HG03442 (cell line): Measurements from ENCODE around the gene ERICH6B.

Experiments used
- ATAC-seq: cut with Tn5 transposase; IDR thresholded peaks from one replicate; pipeline ENCODE4 v1.9.1; 2021; ENCODE audit warnings: mild to moderate bottlenecking, moderate library complexity; ENCODE audit not compliant: unreplicated experiment

Gene ERICH6B

DNA sequence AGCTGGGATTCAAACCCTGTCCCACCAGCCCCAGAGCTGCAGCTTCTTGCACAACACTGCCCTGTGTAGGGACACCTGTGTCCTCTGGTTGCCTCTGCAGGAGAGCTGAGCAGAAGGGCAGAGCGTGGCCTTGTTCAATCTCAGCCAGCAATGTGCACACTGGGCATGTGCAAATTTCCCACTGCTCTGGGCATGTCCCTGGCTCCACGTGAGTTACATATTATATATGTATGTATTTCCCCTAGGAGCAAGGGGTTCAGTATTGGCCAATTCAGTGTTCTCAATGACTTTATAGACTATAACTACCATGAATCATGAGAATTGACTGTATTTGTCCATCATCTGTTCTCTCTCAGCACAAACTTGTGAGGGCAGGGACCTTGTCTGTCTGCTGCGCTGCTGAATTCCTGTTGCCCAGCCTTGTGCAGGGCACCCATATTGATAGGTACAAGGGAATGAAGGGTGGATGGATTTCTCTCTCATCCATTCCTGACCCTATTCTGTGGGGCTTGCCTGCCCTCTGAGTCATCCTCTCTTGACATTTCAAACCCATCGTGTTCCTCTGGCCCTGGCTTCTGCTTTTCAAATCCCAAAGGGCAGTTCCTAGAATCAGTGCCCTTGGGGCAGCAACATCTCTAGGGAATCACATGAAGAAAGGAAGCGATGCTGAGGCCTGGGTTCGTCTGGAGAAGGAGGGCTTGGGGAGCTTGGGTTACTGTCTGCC, 69.7 kb downstream of the ERICH6B start:
- no peak for ATAC-seq

DNA sequence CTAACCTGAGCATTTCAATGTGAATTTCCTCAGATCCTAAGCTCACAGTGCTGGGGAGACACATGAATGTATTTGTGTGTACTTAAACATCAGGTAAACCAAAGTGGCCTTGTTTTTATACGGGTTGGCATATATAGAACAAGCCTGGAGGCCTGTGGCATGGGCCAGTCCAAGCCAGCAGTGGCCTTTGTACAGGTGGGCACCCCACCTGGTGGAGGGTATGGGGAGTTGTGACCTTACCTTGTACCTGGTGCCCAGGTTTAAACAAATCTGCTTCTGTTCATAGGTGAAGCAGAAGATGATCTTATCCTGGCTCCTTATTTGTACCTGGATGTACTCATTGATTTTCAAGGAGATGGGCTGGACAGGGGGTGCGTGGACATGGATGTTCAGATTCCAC, 71.0 kb downstream of the ERICH6B start:
- ATAC-seq, result no peak

DNA sequence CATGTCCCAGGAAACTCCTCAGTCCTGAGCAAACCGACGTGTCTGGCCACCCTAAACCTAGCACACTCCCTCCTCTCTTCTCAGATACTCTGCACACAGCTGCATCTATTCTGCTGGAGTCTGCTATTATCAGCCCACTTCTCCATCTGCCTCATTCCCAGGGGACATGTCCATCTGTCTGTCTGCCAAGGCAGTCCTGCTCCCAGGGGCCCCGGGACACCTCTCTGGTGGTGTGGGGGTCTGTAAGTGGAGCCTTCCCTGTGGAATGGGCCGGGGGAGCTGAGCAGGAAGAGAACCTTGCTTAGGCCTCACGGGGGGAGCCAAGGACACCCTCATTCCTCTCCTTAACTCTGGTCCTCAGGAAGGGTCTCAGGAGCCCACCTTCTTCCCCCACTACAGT, 72.7 kb downstream of the ERICH6B start:
- ATAC-seq, result no peak

DNA sequence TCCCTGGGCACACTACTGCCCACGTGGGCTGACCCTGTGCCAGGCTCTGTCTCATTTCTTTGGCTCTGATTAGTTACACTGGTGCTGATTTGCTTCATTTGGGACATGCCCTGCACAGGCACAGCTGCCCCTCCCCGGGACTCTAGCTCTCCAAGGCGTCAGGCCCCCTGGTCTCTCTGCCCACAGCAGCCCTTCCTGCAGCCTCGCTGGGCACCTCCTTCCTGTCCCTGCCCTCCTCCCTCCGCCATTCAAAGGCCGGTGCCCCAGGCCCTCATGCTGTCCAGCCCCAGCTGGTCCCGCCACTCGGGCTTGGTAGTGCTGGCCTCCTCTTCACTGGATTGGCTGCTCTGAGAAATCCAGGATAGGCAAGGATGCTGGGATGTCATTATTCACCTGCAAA, 73.1 kb downstream of the ERICH6B start:
- no peak for ATAC-seq

DNA sequence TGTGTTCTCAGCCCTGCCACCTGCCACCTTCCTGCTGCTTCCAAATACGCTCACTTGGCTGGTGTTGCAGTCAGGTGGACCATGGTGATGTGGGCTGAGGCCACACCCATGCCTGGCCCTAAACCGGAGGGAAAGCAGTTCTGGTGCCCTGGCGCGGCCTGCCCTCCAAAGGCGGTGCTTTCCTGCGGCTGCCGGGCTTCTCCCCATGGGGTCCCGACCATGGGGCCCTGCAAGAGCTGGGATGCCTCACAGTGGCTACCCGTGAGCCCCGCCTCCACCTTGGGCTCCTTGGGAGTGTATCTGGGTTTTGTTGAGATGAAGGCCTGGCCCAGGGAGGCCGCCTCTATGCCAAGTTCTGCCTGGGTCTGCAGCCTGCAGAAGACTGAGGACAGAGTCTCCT, 73.7 kb downstream of the ERICH6B start:
- no peak for ATAC-seq

DNA sequence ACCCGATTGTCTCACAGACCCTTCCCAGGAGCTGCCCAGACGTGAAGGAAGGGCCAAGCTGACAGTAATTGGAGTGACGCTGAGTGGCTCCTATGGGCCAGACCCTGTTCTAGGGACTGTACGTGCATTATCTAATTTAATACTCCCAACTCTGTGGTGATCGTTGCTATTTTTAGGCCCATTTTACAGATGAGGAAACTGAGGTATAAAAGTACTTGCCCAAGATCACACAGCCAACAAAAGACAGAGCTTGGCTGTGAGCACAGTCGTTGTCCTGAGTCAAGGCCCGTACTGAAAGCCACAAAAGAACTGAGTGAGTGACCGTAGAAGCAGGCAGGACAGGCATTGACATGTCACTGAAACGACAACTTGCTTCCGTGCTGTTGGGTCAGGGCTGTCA, 74.7 kb downstream of the ERICH6B start:
- no peak for ATAC-seq

DNA sequence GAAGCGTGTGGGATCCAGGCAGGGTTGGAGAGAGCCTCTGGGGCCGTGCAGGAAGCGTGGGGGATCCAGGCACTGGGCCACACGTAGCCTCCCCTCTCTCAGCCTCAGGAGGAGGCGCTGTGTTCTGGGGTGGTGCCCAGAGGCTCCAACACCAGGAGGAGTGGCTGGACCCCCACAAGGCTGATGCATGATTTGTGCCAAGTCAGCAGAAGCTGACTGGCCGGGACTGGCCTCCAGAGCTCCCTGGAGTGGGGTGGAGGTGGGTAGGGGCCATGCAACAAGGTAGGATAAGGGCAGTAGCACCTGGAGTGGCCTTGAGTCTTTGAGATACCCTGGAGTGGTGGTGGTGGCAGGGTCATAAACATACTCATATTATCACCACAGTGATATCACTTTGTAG, 75.3 kb downstream of the ERICH6B start:
- ATAC-seq, result no peak

DNA sequence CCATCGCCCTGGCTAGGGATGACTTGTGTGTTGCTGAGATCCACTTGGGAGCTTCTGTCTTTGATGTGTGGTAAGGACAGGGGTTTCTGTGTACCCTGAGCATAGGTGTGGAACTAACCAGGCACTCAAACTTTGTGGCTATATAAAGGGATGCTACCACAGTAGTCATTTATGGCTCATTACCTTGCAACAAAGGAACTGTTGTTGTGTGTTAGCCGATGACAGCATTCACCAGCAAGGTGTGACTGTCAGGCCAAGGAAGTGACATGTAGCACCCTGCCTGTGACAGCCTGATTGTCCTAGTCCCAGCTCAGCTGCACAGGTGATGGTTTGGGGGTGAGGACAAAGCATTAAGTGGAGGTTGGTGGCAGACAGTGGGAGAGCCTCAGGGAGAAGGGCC, 77.2 kb downstream of the ERICH6B start:
- ATAC-seq, result no peak

DNA sequence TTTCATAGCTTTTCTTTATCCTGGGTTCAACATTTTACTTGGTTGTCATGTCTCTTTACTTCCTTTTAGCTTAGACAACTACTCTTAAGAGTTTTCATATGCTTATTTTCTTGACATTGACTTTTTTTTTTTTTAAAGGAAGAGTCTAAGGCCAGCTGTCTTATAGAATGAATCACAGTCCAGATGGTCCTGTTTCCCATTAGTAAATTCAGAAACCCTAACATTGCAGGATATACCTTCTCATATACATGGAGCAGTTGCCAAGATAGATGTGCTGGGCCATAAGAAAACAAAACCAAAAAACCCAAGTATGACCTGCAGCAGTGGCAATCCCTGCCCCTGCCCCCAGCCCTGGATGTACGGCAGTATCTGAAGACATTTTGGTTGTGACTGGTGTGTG, 78.0 kb downstream of the ERICH6B start:
- ATAC-seq, result no peak

DNA sequence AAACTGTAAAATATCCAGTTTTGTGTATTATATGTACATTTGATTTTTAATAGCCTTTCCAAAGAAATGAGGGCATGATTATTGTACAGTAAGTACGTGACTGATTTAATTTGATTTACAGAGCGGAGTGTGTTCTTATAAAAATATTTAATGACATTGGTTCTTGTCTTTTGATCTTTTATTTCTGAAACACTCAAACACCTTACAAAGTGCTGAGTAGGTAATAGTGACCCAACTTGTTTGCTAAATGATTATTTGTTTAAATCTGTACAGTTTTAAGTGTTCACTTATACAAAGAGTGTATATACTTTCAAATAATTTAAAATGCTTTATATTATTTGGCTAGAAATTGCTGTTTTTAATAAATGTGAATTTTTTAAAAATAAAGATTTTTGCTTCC, 79.3 kb downstream of the ERICH6B start:
- no peak for ATAC-seq

DNA sequence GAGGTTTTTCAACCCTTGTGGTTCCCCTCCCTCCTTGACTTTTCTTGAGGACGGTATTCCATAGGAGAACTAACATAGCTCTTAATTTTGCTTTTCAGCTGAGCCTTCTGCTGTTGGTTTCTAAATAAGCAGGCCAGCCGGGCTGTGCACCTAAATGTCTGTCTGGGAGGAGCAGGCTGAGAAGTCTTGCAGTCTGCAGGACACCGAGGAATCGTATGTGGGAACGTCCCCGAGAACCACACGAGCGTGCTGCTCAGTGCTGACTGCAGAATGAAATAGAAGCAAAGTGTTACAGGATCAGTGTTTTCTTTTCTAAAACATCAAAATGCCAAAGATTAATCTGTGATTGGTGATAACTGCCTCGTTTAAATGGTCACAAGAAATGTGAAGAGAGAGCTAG, 80.9 kb downstream of the ERICH6B start:
- no peak for ATAC-seq

DNA sequence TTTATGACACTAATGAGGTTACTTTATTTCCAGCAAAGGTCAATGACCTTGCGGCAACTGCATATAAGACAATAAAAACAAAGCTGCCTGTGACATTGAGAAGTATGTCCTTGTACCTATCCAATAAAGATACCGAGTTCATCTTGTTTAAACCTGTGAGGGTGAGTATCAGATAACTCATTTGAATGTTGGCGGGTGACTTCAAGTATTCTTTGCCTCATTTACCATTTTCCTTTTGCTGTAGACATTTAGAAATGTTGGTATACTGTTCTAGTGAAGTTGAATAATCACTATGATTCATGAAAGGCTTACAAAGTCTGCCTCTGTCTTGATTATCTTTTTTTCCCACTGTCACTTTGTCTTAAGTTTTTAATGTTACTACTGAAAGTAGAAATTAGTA, 85.8 kb downstream of the ERICH6B start:
- no peak for ATAC-seq

DNA sequence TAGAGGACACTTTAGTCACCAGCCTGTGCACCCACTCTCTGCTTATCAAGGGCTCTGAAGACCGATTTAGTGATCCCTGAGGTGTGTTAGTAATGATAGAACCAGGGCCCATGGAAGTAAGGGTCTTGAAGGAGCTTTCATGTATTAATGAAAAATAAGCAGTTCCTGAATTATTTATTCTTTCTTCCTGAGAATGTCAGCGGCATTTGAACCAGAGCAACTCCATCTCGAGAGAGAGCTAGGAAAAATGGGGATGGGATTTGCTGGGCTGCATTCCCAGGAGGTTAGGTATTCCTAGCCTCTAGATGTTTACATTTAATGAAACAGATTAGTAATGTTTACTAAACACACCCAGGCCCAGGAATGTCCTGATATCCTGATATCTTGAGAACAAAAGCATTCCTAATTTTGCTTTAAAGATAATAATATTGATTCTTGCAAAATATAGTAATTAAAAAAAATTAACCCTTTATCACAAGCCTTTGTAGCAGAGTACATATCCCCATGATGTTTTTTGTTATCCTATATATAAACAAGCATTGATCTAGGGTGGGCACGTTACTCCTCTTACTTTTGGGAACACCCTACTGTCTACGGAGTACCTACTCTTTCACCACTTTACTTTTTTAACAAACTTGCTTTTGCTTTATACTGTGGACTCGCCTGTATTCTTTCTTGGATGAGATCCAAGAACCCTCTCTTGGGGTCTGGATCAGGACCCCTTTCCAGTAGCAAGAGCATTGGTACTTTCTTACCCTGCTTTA, 87.7 kb downstream of the ERICH6B start:
- no peak for ATAC-seq

DNA sequence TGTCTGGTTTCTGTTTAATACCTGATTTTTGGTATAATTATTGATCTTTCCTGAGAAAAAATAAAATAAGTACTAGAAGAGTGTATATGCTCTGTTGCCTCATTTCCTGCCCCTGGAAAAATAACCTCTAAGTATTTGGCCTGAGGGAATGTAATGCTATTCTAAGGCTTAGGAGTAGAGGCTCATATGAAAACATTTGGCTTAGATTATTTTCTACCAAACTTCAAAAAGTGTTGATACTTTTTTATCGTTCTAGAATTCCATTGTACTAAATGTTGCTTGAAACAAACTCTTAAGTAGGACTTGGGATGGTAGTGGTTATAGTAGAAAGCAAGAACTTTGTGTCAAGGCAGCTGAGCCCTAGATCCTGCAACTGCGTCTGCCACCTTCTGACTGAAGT, 93.0 kb downstream of the ERICH6B start:
- no peak for ATAC-seq

DNA sequence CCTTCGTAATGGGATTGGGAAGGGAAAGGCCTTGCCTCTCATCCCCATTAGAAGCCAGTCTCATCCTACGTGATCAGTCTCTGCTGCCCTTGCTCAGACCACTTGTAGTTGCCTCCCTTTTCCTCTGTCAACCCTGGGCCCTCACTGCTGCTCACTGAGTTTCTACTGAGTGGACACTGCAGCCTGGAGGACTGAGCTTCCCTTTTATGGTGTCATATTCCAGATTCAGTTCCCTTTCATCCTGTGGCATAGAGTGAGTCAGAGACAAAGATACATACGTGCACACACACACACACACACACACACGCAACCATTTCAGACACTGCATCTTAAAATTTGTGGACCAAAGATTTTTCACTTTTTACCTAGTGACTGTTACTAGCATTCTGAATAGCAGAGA, 94.2 kb downstream of the ERICH6B start:
- ATAC-seq, result no peak

DNA sequence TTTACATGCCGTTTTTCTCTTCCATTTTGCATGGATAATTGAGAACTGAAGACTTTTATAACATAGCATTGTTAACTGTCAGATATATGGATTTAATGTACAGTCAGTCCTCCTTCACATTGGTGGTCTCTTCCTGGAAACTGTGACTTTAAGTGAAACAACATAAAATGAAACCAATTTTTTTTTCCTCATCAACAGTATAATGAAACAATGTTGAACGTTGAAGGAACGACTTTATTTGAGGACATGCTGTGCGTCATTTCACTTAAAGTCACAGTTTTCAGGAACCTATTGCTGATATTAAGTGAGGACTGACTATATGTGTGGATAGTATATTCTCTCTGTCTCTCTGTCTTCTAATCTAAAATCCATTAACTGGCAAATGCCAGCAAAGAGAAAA, 96.0 kb downstream of the ERICH6B start:
- no peak for ATAC-seq

DNA sequence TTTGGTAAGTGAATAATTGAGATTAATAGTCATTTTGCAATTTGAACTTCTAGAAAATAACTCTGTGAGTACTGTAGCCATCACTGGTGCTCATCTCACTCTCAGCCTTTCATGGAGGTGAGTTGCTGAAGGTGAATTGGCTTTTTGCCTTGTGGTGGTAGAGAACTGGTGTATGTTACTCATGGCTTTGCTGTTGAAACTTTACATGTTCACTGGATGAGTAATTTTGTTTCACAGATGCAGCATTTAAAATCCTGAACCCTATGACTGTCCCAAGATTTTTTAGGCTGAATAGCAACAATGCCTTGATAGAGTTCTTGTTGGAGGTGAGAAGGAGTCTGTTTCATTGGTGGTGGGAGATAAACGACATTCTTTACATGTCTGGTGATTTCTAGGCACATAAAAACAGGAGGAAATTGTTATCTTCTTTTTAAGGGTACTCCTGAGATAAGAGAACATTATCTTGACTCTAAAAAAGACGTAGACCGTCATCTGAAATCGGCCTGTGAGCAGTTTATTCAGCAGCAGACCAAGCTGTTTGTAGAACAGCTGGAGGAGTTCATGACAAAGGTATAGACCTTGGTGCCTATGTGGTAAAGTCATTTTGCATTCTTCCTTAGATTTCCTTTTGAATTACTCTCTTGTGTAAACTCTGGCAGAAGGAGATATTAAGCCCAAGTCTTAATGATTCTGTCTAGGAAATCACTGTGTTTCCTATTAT, 96.9 kb downstream of the ERICH6B start:
- ATAC-seq, result no peak

DNA sequence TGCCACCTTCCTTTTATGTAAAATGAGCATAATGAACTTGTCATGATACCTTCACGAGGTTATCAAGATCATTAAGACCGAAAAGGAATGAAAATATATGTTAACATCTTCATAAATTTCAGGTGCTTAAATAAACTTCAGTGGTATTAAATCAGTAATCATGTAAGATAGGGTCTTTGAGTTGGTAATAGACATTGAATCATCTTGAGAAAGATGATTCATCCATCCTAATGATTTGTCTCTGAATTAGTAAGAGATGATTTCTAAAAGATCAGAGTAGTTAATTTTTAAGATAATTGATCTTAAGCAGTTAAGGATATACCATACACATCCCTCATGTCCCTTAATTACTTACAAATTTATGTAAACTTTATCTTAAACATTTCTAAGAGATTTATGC, 98.8 kb downstream of the ERICH6B start:
- no peak for ATAC-seq

DNA sequence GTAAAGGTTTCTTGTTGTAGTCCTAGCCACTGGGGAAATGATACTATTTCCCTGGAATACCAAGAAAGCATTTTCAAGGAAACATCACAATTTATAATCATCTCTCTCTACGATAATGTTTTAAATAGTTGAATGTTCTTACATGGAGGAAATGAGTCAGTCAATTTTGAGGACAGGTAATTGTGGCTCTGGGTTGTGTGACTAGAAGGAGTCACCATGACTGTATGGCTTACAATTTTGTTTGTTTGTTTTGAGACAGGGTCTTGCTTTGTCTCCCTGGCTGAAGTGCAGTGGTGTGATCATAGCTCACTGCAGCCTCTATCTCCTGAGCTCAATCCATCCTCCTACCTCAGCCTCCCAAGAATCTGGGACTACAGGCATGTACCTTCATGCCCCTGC, 103.4 kb downstream of the ERICH6B start:
- no peak for ATAC-seq

DNA sequence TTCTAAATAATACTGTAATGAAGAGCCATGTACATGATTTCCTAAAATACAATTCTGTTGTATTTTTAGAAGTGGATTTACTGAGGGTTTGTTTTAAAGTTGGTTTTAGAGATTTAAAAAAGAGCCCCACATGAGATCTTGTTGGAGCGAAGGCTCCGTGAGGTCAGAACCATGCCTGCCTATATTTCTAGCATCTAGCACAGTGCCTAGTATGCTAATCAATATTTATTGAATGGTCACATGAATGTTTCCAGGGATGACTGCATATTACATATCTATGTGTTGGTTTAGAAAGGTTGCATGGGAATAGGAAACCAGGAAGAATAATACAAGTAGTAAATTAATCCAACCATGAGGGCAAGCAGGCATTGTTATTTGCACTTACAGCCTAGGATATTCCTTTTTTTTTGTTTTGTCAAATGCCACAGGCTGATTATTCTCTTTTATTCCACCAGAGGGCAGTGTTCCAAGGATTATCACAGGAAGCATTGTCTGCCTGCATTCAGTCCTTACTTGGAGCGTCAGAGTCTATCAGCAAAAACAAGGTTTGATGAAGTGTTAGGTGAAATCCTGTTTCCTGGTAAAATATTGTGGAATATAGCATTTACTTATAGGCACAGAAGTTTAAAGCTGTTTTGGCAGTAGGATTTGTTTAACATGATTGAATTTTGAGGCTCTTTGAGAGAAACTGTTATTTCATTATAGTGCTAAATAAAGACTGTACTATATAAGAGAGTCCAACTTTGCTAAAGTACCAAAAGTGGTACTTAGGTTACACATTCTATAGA, 104.0 kb downstream of the ERICH6B start:
- no peak for ATAC-seq

DNA sequence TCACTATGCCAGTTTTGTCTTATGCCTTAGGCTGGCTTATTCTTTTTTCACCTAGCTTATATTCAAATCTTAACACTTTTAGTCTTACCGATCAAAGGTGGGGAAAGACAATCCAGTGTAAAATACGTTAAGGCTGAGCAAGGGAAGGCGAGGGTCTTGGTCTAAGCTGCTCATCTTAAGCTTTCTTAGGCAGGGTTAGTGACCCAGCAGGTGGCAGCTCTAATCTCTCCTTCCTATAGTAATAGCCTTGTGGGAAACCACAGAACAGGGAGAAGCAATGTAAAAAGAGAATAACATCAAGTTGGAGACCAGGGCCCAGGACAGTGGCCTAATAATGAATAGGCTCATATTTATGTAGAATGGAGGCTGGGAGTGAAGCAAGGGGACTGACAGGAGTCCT, 104.9 kb downstream of the ERICH6B start:
- ATAC-seq, result no peak
